Stimulated activated CD8-positive, alpha-beta memory T cell treated with anti-CD3 and anti-CD28 coated beads, Interleukin-12 subunit alpha, Interleukin-12 subunit beta, amount 100 ng/mL, for 4 hours (primary cell): ENCODE measurements around the gene HIVEP1.

Experiments used
- DNase-seq: peaks from one replicate; pipeline ENCODE4 v3.0.0-alpha.2; 2020; ENCODE audit warnings: low read depth

The HIVEP1 gene

GRCh38 chr6:12189661-12190060, 177.5 kb downstream of the HIVEP1 start:
- DNase-seq, result no peak

DNA sequence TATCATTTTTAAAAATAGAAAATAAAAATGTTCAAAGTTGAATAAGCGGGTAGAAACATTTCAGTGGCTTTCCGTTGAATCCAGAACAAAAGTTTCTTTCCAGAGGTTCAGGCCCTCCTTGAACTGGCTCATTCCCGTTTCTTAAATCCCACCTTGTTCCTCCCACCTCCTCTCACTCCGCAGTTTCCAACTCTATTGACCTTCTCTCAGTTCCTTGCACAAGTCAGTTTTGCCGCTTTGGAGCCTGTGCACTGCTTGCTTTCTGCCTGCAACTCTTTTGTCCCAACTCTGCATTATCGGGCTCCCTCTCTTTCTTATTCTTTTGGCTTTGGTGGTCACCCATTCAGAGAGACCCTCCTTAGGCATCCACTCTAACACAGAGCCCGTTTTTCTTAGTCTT, 178.1 kb downstream of the HIVEP1 start:
- DNase-seq, result no peak

GRCh38 chr6:12196326-12196936, 184.3 kb downstream of the HIVEP1 start:
- DNase-seq, result no peak

- DNase-seq, result no peak
Measured at GRCh38 chr6:12198851-12199250, 186.7 kb downstream of the HIVEP1 start.

DNA sequence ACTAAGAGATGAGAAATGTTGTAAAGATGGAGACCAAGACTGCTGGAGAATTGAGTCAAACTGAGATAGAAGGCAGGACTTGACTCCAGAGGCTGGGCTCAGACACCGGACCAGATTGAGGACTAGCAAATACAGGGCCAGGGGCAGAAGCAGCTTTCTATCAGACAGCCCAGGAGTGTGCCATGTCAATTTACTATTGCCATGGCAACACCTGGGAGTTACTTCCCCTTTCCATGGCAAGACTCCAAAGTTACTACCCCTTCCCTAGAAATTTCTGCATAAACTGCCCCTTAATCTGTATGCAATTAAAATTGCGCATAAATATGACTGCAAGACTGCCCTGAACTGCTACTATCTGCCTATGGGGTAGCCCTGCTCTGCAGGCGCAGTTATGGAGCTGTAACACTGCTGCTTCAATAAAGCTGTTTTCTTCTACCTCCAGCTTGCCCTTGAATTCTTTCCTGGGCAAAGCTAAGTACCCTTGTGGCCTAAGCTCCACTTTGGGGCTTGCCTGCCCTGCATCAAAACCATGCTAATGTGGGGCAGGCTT, 188.0 kb downstream of the HIVEP1 start:
- no peak for DNase-seq

GRCh38 chr6:12200761-12201160, 188.6 kb downstream of the HIVEP1 start:
- DNase-seq, result no peak

DNA sequence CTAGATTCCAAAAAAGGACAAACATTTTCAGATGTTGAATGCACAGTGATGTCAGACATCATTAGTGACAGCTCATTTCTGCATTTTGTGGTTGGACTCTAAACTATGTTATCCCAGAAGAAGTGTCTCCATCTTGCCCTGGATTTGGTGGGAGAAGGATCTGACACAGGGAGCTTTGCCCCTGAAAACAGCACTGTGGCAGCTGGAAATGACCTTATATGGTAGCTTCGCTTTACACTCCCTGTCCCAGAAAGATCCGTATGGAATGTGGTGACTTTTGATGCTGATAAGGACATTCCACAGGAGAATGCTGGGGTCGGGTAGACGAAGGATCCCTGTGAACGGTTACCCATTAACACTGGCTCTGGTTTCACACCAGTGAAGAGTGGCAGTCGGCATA, 190.9 kb downstream of the HIVEP1 start:
- DNase-seq, result no peak

DNA sequence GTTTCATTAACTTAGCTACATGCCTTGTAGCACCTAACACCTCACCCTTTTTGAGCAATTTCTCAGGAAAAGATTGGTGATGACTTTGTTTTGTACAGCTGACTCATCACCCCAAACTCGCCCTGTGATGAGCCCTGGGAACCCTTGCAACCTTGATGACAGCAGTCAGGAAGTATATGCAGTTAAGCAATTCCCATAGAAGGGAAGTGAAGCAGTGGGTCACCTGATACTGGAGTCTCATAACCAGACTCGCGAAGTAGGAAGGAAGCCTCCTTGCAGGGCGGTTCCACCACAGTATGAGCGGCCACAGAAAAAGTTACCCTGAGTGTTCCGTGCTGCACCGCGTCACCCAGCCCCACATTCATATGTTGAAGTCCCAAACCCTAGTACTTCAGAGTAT, 196.1 kb downstream of the HIVEP1 start:
- no peak for DNase-seq

DNA sequence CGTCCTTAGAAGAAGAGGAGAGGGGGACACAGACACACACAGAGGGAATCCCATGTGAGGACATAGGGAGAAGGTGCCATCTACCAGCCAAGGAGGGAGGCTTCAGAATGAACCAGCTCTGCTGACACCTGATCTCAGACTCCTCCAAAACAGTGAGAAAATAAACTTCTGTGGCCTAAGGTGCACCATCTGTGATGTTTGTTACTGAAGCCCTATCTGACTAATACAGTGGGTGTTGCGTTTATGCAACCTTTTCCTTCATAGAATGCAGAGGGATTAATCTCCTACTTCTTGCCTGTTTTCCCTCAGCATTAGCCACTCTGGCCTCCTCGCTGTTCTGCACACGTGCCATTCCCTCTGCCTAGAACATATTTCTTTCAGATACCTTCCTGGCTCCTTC, 196.6 kb downstream of the HIVEP1 start:
- no peak for DNase-seq
